Brain pericyte (primary cell): ENCODE results near the gene USP25.

Experiments used
- DNase-seq: peaks from one replicate; pipeline ENCODE4 v3.0.0-alpha.2; 2012; ENCODE audit warnings: low read depth, low spot score

The USP25 gene

DNA sequence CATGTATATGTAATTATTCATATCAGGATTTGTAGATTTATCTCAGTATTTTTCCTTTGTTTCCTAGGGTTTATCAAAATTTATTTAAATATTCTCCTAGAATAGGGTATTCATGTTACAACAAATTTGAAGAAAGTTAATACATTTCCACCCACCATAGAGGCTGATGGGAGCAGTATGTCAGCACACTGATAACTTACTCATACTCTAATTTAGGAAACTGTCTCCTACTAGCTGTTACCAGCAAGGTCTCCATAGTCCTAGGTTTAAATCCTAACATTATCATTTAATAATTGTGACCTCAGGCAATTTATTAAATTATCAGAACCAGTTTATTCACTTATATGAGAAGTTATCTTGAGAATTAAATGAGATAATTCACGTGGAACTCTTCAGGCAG is 127.0 kb downstream of the USP25 start:
- DNase-seq: no peak

DNA sequence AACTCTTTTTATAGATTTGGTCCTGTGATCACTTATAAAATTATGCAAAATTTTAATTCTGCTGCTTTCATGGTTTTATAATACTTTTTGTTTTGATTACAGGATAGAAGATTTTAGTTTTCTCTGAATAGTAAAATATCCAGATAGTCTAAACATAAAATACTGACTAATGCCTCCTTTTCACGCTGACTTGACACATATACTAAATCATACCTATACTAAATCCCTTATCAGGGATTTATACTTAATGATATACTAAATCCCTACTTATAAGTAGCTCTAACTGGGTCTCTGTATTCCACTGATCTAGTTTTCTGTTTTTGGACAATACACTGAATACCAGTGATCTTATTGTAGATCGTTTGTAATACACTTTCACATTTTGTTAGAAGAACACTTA is 128.0 kb downstream of the USP25 start:
- no peak for DNase-seq

DNA sequence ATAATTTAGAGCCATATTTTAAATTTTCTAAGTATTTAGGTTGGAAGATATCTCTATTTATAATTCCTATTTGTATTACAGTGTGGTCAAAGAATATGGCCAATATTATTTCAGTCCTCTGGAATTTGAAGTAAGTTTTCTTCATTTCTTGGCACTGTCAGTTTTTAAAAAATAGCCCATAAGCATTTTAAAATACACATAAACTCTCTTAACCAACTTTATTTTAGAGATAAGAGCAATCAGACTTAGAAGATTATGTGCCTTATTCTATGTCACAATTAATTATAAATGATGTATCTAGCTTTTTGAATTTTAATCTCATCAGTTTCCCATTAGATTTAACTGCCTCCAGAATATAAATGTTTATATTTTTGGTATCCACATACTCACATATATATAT is 130.8 kb downstream of the USP25 start:
- no peak for DNase-seq

DNA sequence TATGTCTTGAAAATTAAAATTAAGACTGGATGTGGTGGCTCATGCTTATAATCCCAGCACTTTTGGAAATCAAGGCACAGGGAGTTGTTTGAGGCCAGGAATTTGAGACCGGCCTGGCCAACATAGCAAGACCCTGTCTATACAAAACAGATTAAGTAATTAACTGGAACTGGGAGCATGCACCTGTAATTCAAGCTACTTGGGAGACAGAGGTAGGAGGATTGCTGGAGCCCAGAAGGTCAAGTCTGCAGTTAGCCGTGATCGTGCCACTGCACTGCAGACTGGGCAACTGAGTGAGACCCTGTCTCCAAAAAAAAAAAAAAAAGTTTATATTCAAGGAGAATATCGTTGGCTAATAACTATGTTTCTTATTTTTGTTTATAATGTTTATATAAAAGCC is 139.2 kb downstream of the USP25 start:
- DNase-seq: no peak

GRCh38 chr21:15870819-15871218 is 141.0 kb downstream of the USP25 start:
- DNase-seq: no peak

- DNase-seq: no peak
Observed at GRCh38 chr21:15872236-15872635, 142.5 kb downstream of the USP25 start.

DNA sequence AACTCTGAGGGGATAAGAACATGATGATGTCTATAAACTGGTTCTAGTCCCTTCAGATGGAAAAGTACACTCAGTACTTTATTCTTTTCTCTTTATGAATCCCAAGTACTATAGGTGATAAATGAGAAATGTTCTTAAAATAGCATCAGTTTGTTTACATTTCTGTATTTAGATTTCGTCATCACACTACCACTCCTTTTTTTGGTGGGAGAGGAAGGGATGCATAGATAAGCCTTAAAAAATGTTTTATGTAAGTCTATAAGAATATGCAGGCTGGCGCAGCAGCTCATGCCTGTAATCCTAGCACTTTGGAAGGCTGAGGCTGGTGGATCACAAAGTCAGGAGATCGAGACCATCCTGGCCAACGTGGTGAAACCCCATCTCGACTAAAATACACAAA is 144.8 kb downstream of the USP25 start:
- no peak for DNase-seq

- DNase-seq: no peak
Observed at GRCh38 chr21:15875286-15875685, 145.5 kb downstream of the USP25 start.

DNA sequence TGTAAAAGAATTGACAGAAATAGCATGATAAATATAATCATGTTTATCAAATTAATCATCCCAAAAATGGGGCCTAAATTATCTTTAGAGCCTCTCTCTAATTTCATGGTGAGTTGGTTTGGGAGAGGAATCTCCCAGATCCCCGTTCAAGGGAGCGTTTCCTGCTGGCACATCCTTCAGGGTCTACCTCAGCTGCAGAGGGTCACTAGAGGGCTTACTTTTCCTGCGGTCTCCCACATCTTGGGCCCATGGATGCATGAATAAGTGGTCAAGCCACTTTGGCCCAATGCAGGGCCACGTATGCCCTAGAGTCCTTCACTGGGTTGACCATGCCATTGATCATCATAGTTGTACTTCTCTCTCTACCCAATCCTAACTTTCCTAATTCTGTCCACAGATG is 164.1 kb downstream of the USP25 start:
- DNase-seq: no peak

DNA sequence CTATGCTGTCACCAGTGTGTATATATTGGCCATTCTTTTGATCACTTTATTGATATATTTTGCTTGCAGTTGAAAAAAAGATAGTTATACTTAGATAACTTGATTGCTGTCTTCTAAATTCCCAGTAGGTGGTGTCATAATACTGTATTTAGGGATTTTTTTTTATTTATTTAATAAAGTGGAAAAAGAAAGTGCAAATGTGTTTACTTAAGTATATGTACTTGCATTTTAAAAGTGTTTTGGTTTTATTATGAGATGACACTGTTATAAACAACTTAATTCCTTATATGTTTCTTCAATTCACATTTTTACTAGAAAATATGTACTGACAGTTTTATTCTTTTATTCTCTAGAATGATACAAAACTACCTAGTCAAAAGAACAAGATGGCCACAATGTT is 164.8 kb downstream of the USP25 start:
- no peak for DNase-seq

GRCh38 chr21:15895142-15896106 is 165.6 kb downstream of the USP25 start:
- no peak for DNase-seq

DNA sequence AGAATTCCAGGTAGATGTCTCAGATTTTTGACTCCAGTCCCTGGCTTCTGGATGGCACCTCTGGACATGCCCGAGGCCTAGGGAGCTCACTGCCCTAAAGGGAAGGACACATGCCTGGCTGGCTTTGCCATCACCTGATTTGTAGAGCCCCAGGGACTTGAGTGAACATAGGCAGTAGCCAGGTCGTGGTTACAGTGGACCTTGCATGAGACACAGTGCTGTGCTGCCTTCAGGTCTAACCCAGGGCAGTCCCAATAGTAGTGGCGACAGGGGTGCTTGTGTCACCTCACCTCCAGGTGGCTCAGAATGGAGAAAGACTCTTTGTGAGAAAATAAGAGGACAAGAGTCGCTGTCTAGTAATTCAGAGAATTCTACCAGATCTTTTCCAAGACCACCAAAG is 166.7 kb downstream of the USP25 start:
- DNase-seq: no peak

DNA sequence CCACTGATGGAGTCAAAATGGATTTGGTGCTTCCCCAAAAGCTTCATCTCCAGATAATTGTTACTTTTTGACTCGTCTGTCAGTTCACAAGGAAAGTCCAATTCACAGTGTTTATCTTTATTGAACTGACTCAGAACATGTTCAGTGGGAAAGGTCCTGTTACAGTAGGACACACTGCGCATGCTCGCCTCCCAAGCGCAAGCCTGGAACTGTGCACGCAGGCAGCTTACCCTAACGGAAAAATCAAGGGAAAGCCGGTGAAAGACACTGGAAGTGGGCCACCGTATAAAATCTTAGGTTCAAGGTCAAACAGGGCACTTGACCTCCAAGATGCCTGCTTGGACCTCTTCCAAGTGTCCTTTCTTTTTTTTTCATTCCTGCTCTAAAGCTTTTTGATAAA is 174.6 kb downstream of the USP25 start:
- no peak for DNase-seq

DNA sequence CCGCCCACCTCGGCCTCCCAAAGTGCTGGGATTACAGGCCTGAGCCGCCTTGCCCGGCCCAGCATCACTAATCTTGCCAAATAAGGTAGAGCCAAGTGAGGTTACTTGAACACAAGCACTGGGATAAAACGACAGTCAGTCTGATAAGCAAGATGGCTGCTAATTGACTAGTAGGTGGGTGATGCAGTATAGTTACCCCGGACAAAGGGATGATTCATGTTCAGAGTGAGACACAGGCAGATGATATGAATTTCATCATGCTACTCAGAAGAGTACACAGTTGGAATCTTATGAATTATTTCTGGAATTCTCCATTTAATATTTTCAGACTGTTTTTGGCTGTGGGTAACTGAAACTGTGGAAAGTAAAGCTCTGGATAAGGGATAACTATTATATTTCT is 178.4 kb downstream of the USP25 start:
- DNase-seq: no peak

GRCh38 chr21:15928196-15928595 is 198.4 kb downstream of the USP25 start:
- DNase-seq: no peak

DNA sequence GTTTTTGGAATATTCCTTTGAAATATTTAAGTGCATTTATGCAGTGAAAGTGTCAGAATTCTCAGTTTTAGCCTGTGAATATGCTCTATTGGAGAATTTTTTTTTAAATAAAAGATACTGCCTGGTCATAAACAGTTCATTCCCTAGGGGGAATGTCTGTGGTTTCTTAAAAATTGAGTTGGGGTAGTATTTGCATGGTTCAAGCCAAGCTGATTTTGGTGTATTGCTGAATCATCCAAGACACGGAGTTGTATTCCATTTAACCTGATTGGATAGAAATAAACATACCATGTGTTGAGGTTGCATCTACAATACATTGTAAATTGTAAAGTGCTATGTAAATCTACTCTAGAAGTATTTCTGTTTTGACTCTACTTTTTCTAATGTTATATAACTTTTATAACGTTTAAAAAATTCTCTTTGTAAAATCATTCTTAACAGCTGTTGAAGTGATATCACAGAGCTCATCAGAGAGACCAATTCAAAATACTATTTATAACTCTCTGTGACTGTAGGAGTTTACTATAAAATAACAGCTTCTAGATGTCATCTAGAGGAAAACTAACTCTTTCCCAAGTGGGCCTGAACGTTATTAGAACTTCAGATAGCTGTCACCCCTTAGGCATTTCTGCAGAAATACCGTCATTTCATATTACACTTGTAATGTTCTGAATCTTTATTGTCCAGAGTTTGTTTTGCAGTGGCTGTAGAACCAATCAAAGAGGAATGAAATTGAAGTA is 199.1 kb downstream of the USP25 start:
- DNase-seq: no peak

DNA sequence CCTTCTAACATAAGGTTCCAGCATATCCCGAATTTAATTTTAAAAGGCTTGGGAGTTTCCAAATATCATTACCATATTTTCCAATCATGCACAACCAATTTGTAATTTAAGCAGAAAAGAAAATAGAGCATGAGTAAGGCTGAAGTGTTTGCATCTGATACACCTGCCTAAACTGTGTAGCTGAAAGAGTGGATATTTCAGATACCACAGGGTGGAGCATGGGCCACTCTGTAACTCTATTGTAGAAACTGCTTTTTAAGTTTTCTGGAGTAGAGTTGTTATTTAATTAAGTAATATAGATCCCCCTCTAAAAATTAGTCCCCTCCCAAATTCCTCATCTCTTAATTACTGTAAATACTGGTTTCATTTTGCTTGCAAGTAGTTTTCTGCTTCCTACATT is 199.8 kb downstream of the USP25 start:
- DNase-seq: no peak
